Measurements from ENCODE around the gene BRI3.

DNA sequence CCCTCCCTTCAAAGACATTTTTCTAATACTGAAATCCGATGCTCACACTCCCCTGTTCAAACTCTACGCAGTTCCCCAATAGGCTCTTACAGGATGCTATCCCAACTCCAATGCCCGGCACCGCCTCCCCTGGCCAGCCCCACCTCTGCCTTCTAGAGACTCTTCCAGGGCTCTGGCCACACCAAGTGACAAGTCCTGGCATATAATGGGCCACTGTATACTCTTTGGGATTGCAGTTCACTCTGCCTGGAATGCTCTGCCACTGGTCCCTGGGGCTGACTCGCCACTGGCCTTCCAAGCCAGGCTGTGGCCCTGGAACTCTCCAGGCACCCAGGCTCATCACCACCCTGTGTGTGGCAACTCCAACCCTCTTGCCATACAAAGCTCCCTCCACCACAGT, 3.1 kb upstream of the BRI3 start:
- no peak for TF ChIP-seq ZNF384 (IDR thresholded peaks at IDR 0.05)
- no peak for TF ChIP-seq ARNT (IDR thresholded peaks at IDR 0.05)
- TF ChIP-seq ELF4 (IDR thresholded peaks at IDR 0.05), result no peak
- no peak for TF ChIP-seq NFRKB (IDR thresholded peaks at IDR 0.05)
- no peak for TF ChIP-seq FOXA1 (IDR thresholded peaks at IDR 0.05)
- TF ChIP-seq LEF1 (IDR thresholded peaks at IDR 0.05; ENCODE audit: borderline replicate concordance), result no peak
- TF ChIP-seq HDGF (IDR thresholded peaks at IDR 0.05; ENCODE audit: borderline replicate concordance), result no peak
- TF ChIP-seq SUZ12 (IDR thresholded peaks at IDR 0.05), result no peak
- no peak for TF ChIP-seq BHLHE40 (IDR thresholded peaks at IDR 0.05; ENCODE audit: borderline replicate concordance)
- TF ChIP-seq SP1 (IDR thresholded peaks at IDR 0.05), result no peak
- TF ChIP-seq FOXM1 (IDR thresholded peaks at IDR 0.05; ENCODE audit: borderline replicate concordance), result no peak
- no peak for TF ChIP-seq L3MBTL2 (conservative IDR thresholded peaks at IDR 0.05)
- TF ChIP-seq, protein P1, sequence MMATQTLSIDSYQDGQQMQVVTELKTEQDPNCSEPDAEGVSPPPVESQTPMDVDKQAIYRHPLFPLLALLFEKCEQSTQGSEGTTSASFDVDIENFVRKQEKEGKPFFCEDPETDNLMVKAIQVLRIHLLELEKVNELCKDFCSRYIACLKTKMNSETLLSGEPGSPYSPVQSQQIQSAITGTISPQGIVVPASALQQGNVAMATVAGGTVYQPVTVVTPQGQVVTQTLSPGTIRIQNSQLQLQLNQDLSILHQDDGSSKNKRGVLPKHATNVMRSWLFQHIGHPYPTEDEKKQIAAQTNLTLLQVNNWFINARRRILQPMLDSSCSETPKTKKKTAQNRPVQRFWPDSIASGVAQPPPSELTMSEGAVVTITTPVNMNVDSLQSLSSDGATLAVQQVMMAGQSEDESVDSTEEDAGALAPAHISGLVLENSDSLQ (IDR thresholded peaks at IDR 0.05), result no peak
